Adrenal gland (tissue), 12 donors: ENCODE measurements around the gene MTMR4. TPM values are rescaled to one million over a fixed set of nuclear protein-coding genes. Genes with fewer than 3 reads are reported as not detected.

Experiments used
- DNase-seq, 7 donors: peaks; one replicate each; pipeline ENCODE4 v3.0.0-alpha.2; 2019 to 2020
- H3K27ac ChIP-seq, 5 donors: fragments of 200-600 bp; sonication (generic) in 4 of 5; 1 replicate in 3 of 5; 2 replicates in 2 of 5; pipeline versions ENCODE4 v1.5.1 to v1.8.0; 2016 to 2020; ENCODE audit warnings: mild to moderate bottlenecking in 1 of 5
- H3K27me3 ChIP-seq: fragments of 200-600 bp; 2 replicates; pipeline ENCODE4 v1.8.0; 2021
- H3K36me3 ChIP-seq, 2 donors: fragments of 200-600 bp; replicated peaks in 1 of 2; 1 replicate in 1 of 2; 2 replicates in 1 of 2; pipeline versions ENCODE4 v1.5.1 to v1.8.0; 2018 to 2022
- H3K4me1 ChIP-seq, 2 donors: fragments of 200-600 bp; replicated peaks in 1 of 2; 1 replicate in 1 of 2; 2 replicates in 1 of 2; pipeline versions ENCODE4 v1.5.1 to v1.8.0; 2018 to 2021
- H3K4me3 ChIP-seq, 4 donors: fragments of 200-600 bp; sonication (generic) in 3 of 4; one replicate each; pipeline ENCODE4 v1.5.1; 2016 to 2018
- H3K9me3 ChIP-seq, 3 donors: fragments of 200-600 bp; sonication (generic) in 1 of 3; replicated peaks in 1 of 3; 1 replicate in 2 of 3; 2 replicates in 1 of 3; pipeline versions ENCODE4 v1.5.1 to v1.8.0; 2016 to 2021
- CTCF ChIP-seq, 6 experiments: fragments of 450-650 bp in 4 of 6; fragments of 200-600 bp in 2 of 6; sonication (generic) in 1 of 6; IDR thresholded peaks; 1 replicate in 5 of 6; 2 replicates in 1 of 6; pipeline versions ENCODE4 v1.5.1 to v1.8.0; 2016 to 2021; ENCODE audit warnings: antibody characterized with exemption in 6 of 6, mild to moderate bottlenecking in 2 of 6, moderate library complexity in 1 of 6
- POLR2A ChIP-seq, 2 donors: fragments of 450-650 bp; IDR thresholded peaks; one replicate each; pipeline ENCODE4 v1.6.1; 2017; ENCODE audit warnings: antibody characterized with exemption in 2 of 2, mild to moderate bottlenecking in 2 of 2, moderate library complexity in 1 of 2
- WGBS, 4 donors: extraction: QIAGEN DNeasy Blood & Tissue Kit in 2 of 4; methylation state at CpG; one replicate each; pipeline versions ENCODE4 v1.1.5 to v1.1.7; 2013 to 2017; 5-methylcytosine and 5-hydroxymethylcytosine counted together
- intact Hi-C, 2 donors: fragments of 100-400 bp; cut with DNase I; formaldehyde crosslinking; loops; one replicate each; pipeline versions ENCODE4 v1.14.1 to v1.15.0; 2022 to 2023
- polyA plus RNA-seq, 3 donors: library from polyadenylated mRNA; stranded (reverse); fragments of 200-250 nt in 2 of 3; fragments of 350-450 nt in 1 of 3; fragmentation: Illumina TruSeq in 1 of 3; extraction: RNeasy Lipid Tissue Mini Kit (QIAGEN cat#74804) in 1 of 3; gene quantifications; one replicate each; pipeline ENCODE4 v1.2.3, GENCODE V29; 2013 to 2014
- total RNA-seq, 9 donors: library from RNA; depleted of rRNA in 4 of 9; stranded (reverse); fragments of >200 nt in 4 of 9; fragments of 120-200 nt in 1 of 9; fragmentation: NEBNext Ultra II Directional in 1 of 9; extraction: Animal tissue kit (Norgen Biotek cat#: 25700) in 1 of 9; gene quantifications; one replicate each; pipeline versions ENCODE4 v1.1.0 to v1.2.4, GENCODE V29; 2013 to 2023
- donor health status: healthy with polysubstance abuse.
- donor health status: Bipolar disorder and iron deficiency.
- donor health status: DM: yes; HTN: yes; CAD: no.
- donor health status: DM: no; HTN: no; CAD: no.
- donor health status: DM: no; HTN: no; CAD: no.
- donor health status: DM: yes; HTN: yes; CAD: no.

The MTMR4 gene
- total and polyA plus RNA-seq, 12 donors, result 11.4 to 85.2 (median 42.8) TPM

GRCh38 chr17:58531122-58531521 is 16.7 kb upstream of the MTMR4 start:
- TF ChIP-seq CTCF (IDR thresholded peaks at IDR 0.05), result no peak
- H3K27ac ChIP-seq, result peak overlapping the region in 4 of 5 donors; percentile 41 to 95 (median 80)
- DNase-seq, result peak in 2 of 7 donors; percentile 19 to 35
- H3K27me3 ChIP-seq, result no peaks in the 10 kb centered on the region
- WGBS, 4 donors, result 22 to 43% (median 37%) methylated on average over 3 of the region's 3 CpGs
- H3K4me1 ChIP-seq, result peaks cover 66 to 82% of the 10 kb centered on the region in 2 donors
- H3K9me3 ChIP-seq, result no peaks in the 10 kb centered on the region
- H3K4me3 ChIP-seq, result peak overlapping the region in 2 of 4 donors; percentile 40 to 75
- no peaks in the 10 kb centered on the region for H3K36me3 ChIP-seq
- intact Hi-C loops, result loop anchor here (10.0 kb wide), 2 partner anchors 54 to 164 kb away; partner anchors contain the start of genes RAD51C (in 1 of the 2) and TEX14 (in 1 of the 2)

GRCh38 chr17:58530655-58531054 is 16.2 kb upstream of the MTMR4 start:
- no peaks in the 10 kb centered on the region for H3K9me3 ChIP-seq
- intact Hi-C loops, result loop anchor here (10.0 kb wide), 2 partner anchors 54 to 164 kb away; partner anchors contain the start of genes RAD51C (in 1 of the 2) and TEX14 (in 1 of the 2)
- H3K27ac ChIP-seq, result peak overlapping the region in 3 of 5 donors; percentile 79 to 95 (median 81)
- no peak for DNase-seq
- no peaks in the 10 kb centered on the region for H3K27me3 ChIP-seq
- no peak for TF ChIP-seq POLR2A (IDR thresholded peaks at IDR 0.05)
- no peak for TF ChIP-seq CTCF (IDR thresholded peaks at IDR 0.05)
- no peaks in the 10 kb centered on the region for H3K36me3 ChIP-seq
- 0 to 57% (median 34%) methylated on average over 1 to 2 of the region's 2 CpGs for WGBS, 4 donors
- H3K4me1 ChIP-seq, result peaks cover 66 to 83% of the 10 kb centered on the region in 2 donors
- H3K4me3 ChIP-seq, result peak overlapping the region in 2 of 4 donors; percentile 40 to 75

GRCh38 chr17:58529275-58529674 is 14.8 kb upstream of the MTMR4 start:
- Histone ChIP-seq H3K27ac (peak overlapping the region in 4 of 5 donors; percentile 34 to 90 (median 68)), H3K4me3 (no peak overlapping the region), H3K27me3 (no peaks in the 10 kb centered on the region), H3K36me3 (no peaks in the 10 kb centered on the region), H3K9me3 (no peaks in the 10 kb centered on the region), H3K4me1 (peaks cover 60 to 81% of the 10 kb centered on the region in 2 donors)
- 8 to 17% (median 14%) methylated on average over 1 of the region's 1 CpG for WGBS, 4 donors
- intact Hi-C loops, result loop anchor here in 1 of 2 donors (10.0 kb wide), 1 partner anchor 476 kb away; no protein-coding TSS in a partner anchor
- peak in 5 of 7 donors; percentile 54 to 75 (median 68) for DNase-seq
- TF ChIP-seq POLR2A (IDR thresholded peaks at IDR 0.05) (no peak), CTCF (IDR thresholded peaks at IDR 0.05) (no peak)

GRCh38 chr17:58528443-58528842 is 14.0 kb upstream of the MTMR4 start:
- intact Hi-C loops, result loop anchor here in 1 of 2 donors (10.0 kb wide), 1 partner anchor 476 kb away; no protein-coding TSS in a partner anchor
- peak overlapping the region in 1 of 4 donors; percentile 34 for H3K4me3 ChIP-seq

More at GRCh38 chr17:58528443-58528842, 14.0 kb upstream of the MTMR4 start:
- H3K4me1 ChIP-seq, result peaks cover 59 to 74% of the 10 kb centered on the region in 2 donors
- TF ChIP-seq POLR2A (IDR thresholded peaks at IDR 0.05), result no peak
- TF ChIP-seq CTCF (IDR thresholded peaks at IDR 0.05), result no peak
- no peaks in the 10 kb centered on the region for H3K9me3 ChIP-seq
- peak overlapping the region in 4 of 5 donors; percentile 34 to 90 (median 68) for H3K27ac ChIP-seq
- no peak for DNase-seq
- no peaks in the 10 kb centered on the region for H3K36me3 ChIP-seq
- H3K27me3 ChIP-seq, result no peaks in the 10 kb centered on the region
- WGBS, 4 donors, result 11 to 18% (median 15%) methylated on average over 3 of the region's 3 CpGs
